HG02870 (cell line): Measurements from ENCODE around the gene LONP1.
"Not testable (repeated sequence)": the region's sequence is repeated elsewhere in the genome, so short reads cannot be mapped to it uniquely, and the experiment has no call there.

Experiments used
- ATAC-seq: cut with Tn5 transposase; IDR thresholded peaks from one replicate; pipeline ENCODE4 v1.9.1; 2021; ENCODE audit warnings: mild to moderate bottlenecking, moderate library complexity; ENCODE audit not compliant: unreplicated experiment

The LONP1 gene

DNA sequence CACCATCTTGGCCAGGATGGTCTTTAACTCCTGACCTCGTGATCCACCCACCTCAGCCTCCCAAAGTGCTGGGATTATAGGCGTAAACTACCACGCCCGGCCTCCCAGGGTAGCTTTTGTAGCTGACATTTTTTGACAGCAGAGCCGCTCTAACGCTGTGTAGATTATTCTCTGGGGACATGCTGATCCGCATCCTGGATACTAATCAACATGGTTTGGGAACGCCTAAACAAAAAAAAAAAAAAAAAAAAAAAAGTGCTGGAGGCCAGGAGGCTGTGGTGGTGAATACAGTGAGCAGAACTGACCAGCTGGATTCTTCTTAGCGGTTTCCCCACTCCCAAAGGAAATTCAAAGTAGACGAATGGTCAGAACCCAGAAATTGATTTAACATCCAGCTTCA, 5.1 kb downstream of the LONP1 start:
- no peak for ATAC-seq

- no peak for ATAC-seq
Measured at GRCh38 chr19:5713228-5713627, 6.7 kb downstream of the LONP1 start.

- ATAC-seq: no peak
Measured at GRCh38 chr19:5711713-5712161, 8.2 kb downstream of the LONP1 start.

GRCh38 chr19:5711025-5711424, 8.9 kb downstream of the LONP1 start:
- ATAC-seq: no peak

GRCh38 chr19:5707576-5708575, 12.1 kb downstream of the LONP1 start:
- no peak for ATAC-seq

GRCh38 chr19:5706876-5707573, 12.9 kb downstream of the LONP1 start:
- ATAC-seq: no peak

DNA sequence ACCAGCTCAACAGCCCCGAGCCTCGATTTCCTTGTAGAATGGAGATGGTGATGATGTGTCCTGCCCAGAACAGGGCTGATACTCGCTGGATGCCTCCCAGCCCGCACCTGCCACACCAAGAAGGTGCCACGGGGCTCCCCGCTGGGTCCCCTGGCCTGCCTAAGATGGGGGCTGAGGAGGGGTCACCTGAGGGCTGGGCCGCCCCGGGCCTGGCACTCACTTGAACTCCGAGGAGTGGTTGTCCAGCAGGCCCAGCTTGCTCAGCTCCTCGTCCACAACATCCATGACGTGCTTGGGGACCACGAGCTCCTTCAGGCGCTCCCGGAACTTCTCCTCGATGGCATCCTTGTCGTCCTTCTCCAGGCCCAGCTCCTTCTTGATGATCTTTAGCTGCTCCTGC, 14.4 kb downstream of the LONP1 start:
- no peak for ATAC-seq

GRCh38 chr19:5703819-5704818, 15.8 kb downstream of the LONP1 start:
- no peak for ATAC-seq

DNA sequence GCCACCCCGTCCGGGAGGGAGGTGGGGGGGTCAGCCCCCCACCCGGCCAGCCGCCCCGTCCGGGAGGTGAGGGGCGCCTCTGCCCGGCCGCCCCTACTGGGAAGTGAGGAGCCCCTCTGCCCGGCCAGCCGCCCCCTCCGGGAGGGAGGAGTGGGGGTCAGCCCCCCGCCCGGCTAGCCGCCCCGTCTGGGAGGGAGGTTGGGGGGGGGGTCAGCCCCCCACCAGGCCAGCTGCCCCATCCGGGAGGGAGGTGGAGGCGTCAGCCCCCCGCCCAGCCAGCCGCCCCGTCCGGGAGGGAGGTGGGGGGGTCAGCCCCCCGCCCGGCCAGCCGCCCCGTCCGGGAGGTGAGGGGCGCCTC, 17.9 kb downstream of the LONP1 start:
- ATAC-seq: not testable (repeated sequence)

GRCh38 chr19:5700455-5701092, 19.4 kb downstream of the LONP1 start:
- no peak for ATAC-seq

GRCh38 chr19:5698635-5699422, 21.1 kb downstream of the LONP1 start:
- no peak for ATAC-seq

DNA sequence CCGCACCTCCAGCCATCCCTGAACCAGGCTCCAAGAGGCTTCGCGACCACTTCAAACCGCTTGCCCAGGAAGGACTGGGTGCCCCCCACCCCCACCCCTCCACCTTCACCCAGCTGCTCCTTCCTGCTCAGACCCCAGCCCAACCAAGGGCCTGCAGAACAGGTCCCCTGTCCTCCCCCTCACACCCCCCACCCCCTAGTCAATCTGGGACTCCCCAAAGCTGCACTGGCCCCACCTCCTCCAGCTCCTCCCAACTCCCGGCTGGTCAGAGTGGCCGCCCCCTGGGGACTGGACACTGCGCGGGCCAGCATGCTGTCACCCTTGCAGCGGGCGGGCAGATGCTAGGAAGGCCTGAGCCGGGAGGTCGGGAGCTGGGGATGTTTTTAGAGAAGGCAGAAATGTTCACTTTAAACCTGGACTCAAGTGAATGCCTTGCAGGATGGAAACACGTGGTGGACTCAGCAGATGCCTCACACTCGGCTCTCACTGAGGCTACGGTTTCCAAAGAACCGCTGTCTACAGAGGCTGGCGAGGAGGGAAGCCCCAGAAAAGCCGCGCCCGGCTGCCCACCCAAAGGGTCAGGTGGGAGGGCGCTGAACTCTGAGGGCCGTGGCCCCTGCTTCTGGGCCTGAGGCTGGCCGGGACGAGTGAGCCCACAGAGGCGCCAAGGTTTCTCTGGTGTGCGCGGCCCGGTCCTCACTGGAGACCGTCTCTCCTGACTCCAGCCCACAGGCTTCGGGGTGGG, 21.9 kb downstream of the LONP1 start:
- no peak for ATAC-seq

- no peak for ATAC-seq
Measured at GRCh38 chr19:5697022-5697889, 22.7 kb downstream of the LONP1 start.

DNA sequence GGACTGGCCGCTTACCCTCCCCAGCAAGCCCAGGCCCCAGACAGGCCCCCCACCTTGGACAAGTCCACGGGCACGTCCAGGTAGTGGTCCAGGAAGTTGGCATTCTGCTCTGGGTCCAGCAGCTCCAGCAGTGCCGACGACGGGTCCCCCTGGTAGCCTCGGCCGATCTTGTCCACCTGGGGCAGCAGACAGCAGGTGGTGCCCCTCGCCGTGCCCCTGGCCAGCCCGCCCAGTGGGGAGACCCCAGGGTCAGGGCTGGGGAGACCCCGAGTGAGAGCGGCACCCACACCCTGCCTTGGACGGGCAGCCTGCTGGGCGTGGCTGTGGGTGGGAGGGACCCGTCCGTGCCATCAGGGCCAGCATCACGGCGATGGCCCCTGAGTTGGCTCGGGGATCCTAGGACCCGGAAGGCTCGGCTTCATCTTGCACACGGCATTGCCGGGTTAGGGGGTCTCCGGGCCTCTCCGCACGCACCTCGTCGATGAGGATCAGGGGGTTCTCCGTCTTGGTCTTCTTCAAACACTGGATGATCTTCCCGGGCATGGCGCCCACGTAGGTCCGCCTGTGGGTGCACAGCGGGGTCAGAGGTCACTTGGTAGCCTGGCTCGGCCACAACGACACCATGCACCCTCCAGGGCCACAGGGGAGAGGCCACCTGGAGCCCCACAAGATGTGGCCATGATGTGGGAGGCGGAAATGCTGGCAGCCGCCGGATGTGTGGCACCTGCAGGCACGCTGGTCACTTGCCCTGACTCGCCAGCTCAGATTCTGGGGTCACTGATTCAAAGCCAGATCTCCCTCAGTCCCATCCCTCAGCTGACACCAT, 23.5 kb downstream of the LONP1 start:
- ATAC-seq: no peak

DNA sequence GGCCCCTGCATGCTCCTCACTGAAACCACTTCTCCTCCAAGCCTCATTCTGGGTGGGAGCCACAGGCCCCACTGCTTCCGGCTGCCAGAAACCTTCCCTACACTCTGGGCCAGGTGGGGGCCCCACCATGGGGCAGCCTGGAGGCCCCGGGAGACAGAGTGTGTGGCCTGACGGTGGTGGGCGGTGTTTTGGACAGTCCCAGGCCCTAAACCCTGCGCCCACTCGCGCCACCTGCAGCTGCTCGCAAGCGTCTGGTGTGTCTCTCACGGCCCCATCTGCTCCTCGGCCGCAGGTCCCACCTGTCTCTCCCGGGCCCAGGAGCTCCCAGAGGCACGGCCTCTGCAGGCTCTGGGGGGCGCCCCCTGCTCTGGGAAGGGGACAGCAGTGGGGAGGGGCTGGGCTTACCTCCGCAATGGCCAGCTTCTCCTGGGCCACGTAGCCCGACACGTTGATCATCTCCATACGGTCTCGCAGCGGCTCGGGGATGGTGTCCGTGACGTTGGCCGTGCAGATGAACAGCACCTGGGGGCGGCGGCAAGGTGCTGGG, 24.2 kb downstream of the LONP1 start:
- ATAC-seq: no peak

DNA sequence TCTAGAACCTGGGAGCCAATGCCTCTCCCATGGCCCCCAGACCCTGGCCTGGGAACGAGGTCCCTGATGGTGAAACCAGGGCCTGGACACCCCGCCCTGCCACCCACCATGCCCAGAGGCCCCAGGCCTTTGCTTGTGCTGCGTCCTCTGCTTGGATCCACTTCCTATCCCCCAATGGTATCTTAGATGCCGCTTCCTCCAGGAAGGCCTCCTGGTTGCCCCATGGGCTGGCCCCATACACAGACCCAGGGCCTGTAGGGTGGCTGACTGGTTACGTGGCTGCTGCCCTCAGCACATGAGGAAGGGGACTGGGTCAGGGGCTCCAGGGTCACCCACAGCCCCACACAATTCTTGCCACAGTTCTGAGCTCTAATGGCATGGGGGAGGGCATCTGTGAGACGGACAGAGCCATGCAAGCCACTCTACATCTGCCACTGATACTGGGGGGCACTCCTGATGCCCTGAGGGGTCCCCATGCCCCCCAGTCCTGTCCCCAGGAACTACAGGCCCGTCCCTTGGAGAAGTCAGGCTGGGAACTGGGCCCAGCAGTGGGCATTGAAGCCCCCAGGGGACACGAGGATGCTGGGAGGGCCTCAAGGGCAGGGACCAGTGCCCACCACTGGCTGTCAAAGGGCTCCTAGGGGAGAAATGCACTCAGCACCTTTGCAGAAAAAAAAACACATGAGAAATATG, 24.8 kb downstream of the LONP1 start:
- ATAC-seq: no peak
